HG03565 (cell line): ENCODE data around the gene RARRES2.
A peak's percentile ranks its signal among the peaks of the same experiment; 100 is the strongest.

ENCODE experiments used
- ATAC-seq: cut with Tn5 transposase; IDR thresholded peaks from one replicate; pipeline ENCODE4 v1.9.1; 2021; ENCODE audit warnings: mild to moderate bottlenecking, moderate library complexity; ENCODE audit not compliant: unreplicated experiment

Gene RARRES2

DNA sequence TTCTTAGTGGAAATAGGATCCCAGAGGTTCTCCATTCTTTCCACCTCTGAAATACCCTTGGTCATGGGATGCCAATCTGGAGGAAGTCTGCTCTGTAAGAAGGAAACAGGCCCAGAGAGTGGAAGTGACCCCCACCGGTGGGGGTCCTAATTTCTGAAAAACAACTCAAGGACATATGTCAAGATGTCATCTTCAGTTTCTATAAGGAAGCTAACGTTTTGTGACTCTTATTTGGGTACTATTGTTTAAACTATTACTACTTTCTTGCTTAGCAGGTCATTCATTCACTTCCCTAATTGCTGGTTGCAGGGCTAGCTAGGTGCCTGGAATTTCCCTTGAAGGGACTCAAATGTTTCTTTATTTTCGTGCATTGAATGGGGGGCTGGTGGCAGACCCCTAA, 35.8 kb upstream of the RARRES2 start:
- ATAC-seq = no peak

DNA sequence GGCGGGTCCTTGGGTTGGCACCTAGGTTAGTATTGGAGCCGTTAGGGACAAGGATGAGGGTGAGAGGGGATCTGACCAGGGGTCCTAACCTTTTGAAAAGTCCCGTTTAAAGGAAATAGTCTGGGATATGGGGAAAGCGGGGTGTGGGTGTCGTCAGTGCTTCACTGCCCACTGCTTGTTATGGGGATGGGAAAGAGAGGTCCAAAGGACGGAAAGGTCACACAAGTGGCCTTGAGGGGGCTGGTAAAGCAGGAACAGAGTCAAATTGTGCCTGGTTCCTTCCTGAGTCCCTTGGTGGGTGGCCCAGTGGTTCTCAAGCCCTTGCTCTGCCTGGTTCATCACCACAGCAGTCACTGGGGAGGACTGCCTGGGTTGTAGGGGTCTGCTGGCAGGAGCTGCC, 35.1 kb upstream of the RARRES2 start:
- no peak for ATAC-seq

DNA sequence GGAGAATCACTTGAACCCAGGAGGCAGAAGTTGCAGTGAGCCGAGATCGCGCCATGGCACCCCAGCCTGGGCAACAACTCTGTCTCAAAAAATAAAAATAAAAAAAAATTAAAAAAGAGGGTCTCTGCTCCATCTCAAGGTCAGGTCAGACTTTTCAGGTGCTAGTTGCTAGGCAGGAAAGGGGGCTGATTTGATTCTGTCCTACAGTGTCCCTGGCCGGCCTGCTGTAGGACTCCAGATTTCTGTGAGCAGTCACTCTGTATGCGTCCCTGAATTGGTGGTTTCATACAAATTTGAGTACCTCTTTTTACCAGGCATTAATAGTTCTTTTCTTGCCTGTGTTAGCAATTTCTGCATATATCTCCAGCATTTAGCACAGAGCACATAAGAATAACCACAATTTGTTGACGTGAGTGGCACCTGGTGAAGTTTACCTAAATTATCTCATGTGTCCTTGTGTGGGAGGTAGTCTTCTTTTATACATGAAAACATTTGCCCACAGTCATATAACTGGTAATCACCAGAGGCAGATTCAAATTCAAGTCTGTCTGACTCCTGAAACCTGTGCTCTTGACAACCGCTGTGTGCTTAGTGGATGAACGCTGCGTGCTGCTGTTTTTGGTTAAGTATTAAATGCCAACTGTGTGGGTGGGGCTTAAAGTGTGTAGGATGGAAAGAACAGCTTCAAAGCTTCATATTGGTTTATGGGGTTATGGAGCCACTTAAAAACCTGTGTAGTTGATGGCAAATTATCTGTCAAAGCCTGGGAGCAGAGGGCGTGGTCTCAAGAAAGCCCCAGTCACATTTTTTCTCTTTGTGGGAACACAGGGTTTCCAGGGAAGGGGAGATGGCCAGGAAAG, 34.5 kb upstream of the RARRES2 start:
- no peak for ATAC-seq

GRCh38 chr7:150374472-150374871, 33.0 kb upstream of the RARRES2 start:
- no peak for ATAC-seq

- ATAC-seq = no peak
Measured at GRCh38 chr7:150374026-150374425, 32.6 kb upstream of the RARRES2 start.

GRCh38 chr7:150373049-150373801, 31.8 kb upstream of the RARRES2 start:
- ATAC-seq = no peak

DNA sequence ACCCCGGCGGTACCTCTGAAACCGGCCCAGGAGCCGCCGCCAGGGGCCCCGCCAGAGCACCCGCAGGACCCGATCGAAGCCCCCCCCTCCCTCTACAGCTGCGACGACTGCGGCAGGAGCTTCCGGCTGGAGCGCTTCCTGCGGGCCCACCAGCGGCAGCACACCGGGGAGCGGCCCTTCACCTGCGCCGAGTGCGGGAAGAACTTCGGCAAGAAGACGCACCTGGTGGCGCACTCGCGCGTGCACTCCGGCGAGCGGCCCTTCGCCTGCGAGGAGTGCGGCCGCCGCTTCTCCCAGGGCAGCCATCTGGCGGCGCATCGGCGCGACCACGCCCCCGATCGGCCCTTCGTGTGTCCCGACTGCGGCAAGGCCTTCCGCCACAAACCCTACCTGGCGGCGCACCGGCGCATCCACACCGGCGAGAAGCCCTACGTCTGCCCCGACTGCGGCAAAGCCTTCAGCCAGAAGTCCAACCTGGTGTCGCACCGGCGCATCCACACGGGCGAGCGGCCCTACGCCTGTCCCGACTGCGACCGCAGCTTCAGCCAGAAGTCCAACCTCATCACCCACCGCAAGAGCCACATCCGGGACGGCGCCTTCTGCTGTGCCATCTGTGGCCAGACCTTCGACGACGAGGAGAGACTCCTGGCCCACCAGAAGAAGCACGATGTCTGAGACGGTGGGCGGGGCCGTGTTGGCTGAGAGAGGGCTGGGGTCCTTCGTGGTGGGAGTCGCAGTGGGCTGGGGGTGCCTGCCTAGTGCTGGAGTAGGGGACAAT, 31.0 kb upstream of the RARRES2 start:
- ATAC-seq = no peak

GRCh38 chr7:150371996-150372270, 30.5 kb upstream of the RARRES2 start:
- no peak for ATAC-seq

DNA sequence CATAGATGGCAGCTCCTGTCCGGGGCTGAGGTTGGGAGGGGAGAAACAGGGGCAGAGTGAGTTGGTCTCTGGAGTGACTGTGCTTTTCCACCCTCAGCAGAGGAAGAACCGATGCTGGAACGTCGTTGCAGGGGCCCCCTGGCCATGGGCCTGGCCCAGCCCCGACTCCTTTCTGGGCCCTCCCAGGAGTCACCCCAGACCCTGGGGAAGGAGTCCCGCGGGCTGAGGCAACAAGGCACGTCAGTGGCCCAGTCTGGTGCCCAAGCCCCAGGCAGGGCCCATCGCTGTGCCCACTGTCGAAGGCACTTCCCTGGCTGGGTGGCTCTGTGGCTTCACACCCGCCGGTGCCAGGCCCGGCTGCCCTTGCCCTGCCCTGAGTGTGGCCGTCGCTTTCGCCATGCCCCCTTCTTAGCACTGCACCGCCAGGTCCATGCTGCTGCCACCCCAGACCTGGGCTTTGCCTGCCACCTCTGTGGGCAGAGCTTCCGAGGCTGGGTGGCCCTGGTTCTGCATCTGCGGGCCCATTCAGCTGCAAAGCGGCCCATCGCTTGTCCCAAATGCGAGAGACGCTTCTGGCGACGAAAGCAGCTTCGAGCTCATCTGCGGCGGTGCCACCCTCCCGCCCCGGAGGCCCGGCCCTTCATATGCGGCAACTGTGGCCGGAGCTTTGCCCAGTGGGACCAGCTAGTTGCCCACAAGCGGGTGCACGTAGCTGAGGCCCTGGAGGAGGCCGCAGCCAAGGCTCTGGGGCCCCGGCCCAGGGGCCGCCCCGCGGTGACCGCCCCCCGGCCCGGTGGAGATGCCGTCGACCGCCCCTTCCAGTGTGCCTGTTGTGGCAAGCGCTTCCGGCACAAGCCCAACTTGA, 29.9 kb upstream of the RARRES2 start:
- no peak for ATAC-seq

- ATAC-seq = no peak
Measured at GRCh38 chr7:150370612-150371071, 29.2 kb upstream of the RARRES2 start.

- no peak for ATAC-seq
Measured at GRCh38 chr7:150369748-150370501, 28.5 kb upstream of the RARRES2 start.

DNA sequence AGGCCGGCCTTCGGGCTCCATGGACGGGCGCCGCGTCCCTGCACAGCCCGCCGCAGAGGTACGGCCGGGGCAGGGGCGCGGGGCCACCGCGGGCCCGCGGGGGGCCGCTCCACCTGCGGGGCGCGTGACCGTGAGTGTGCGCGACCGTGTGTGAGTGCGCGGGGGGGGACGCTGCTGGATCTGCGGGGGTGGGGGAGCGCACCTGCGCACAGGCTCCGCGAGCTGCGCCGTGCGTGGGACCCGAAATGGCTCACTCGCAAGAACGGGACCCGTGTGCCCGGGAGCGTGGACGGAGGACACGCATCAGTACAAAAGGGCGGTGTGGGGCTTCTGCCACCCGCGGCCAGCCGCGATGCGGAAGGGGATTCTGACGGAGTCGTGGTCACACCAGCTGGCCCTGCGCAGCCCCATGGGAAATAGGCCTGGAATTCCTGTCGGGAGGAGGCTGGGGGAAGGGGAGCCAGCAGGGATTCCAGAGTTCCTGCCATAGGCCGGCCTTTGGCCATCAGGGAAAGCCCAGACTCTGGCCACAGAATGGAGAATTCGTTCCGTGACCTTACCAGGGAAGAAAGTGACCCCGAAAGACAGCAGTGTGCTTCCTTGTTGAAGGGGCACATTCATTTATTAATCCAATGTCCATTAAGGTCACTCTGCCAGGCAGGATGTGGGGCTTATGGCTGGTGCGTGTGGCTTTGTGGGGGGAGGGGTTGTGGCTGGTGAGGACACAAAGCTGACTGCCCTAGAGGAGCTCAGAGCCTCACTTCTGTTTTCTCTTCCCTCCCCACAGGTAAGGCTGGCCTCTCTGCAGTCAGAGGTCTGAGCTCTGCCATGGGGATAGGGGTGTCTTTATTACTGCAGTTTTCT, 27.7 kb upstream of the RARRES2 start:
- peak; percentile 20 for ATAC-seq

GRCh38 chr7:150368096-150368883, 26.9 kb upstream of the RARRES2 start, which contains the start of gene REPIN1:
Gene REPIN1 (plus strand): TSS chr7:150368822. CDS start chr7:150369712, 890 bp downstream.
- peak; percentile 41 for ATAC-seq

DNA sequence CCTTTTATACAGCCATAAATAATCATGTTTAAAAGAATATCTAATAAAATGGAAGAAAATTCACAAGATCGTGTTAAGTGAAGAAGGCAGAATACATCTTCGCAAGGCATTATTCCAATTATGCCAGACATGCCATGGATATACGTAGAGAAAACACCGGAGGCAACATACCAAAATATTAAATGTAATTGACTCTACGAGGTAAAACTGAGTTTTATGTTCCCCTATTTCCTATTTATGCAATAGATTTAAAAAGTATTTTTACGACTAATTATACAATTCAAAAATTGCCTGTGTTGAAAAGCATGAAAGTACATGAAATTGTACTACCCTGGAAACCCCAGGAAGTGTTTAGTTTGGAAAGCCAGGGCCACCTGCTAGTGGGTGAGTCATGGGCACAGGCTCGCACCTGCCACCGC, 26.3 kb upstream of the RARRES2 start:
- no peak for ATAC-seq

DNA sequence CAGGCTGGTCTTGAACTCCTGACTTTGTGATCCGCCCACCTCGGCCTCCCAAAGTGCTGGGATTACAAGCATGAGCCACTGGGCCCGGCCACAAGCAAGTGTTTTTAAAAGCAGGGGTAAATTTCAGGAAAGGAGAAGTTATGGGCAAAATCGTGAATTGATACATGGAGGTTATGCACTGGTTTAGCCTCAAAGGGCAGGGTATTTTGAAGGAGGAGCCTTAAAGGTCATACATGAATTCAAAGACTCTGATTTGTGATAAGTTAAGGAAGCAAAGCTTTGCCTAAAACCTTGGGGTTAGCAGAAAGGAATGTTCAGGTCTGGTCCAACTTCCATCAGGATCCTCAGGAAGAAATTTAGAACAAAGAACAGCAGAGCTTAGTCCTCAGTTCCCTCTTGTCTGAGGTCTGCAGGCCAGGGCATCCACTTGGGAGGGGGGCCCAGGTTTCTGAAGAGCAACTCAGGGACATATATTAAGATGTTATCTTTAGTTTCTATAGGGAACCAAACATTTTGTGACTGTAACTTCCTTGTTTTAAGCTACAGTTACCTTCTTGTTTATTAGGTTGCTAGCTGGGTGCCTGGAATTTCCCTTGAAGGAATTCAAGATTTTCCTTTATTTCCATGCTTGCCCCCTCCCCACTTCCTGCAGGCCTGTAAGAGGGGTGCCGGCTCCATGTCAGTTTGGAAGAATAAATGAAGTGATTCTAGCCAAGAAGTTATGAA, 24.4 kb upstream of the RARRES2 start:
- ATAC-seq = no peak

DNA sequence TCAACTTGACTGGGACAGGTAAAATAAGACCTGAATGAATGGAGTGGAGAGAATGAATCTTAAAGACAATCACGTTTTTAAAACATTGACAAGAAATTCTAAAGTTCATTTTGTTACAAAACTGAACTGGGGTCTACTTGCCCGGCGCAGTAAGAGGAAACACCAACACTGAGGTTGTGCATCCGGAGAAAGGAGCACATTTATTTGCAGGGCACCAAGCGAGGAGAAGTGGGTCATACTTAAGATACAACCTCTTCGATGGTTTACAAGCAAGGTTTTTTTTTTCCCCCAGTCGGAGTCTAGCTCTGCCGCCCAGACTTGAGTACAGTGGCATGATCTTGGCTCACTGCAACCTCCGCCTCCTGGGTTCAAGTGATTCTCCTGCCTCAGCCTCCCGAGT, 23.8 kb upstream of the RARRES2 start:
- ATAC-seq = no peak

DNA sequence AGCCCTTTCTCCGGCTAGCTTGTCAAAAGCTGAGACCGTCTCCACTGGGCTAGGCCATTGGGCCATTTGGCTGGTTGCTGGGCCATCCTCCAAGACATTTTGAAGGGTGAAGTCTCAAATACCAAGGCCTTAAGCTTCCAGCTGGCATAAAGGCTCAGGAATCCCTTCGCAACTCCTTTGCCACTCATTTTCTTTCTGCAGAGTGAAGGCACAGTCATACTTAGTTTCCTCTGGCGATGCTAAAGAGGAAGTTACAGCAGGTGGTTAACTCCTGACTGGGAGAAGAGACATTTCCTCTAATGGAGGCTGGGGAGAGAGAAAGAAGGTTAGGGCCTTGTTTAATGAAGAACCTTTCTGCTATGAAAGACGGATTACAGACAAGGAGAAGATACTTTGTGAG, 22.4 kb upstream of the RARRES2 start:
- no peak for ATAC-seq
